Transverse colon (tissue), 4 donors: Measurements from ENCODE around the gene CDC42. TPM values are rescaled to one million over a fixed set of nuclear protein-coding genes. Genes with fewer than 3 reads are reported as not detected.
A peak's percentile ranks its signal among the peaks of the same experiment; 100 is the strongest.

ENCODE experiments used
- DNase-seq: peaks from one replicate; pipeline ENCODE4 v3.0.0-alpha.2; 2019
- H3K27ac ChIP-seq, 4 donors: fragments of 200-600 bp; sonication (generic); 2 replicates each; pipeline ENCODE4 v1.5.1; 2016 to 2018; ENCODE audit warnings: inconsistent platforms in 4 of 4
- H3K27me3 ChIP-seq: fragments of 200-600 bp; sonication (generic); 2 replicates; pipeline ENCODE4 v1.5.1; 2017; ENCODE audit warnings: inconsistent platforms
- H3K36me3 ChIP-seq, 4 donors: fragments of 200-600 bp; sonication (generic); 2 replicates each; pipeline ENCODE4 v1.5.1; 2017 to 2019; ENCODE audit warnings: inconsistent platforms in 4 of 4
- H3K4me1 ChIP-seq, 4 donors: fragments of 200-600 bp; sonication (generic); 2 replicates each; pipeline ENCODE4 v1.5.1; 2017 to 2020; ENCODE audit warnings: inconsistent platforms in 4 of 4
- H3K4me3 ChIP-seq, 4 donors: fragments of 200-600 bp; sonication (generic); 1 replicate in 1 of 4; 2 replicates in 3 of 4; pipeline versions ENCODE4 v1.5.1 to v1.6.1; 2017 to 2019; ENCODE audit warnings: inconsistent platforms in 4 of 4
- H3K9me3 ChIP-seq, 2 donors: fragments of 200-600 bp; sonication (generic); 2 replicates each; pipeline ENCODE4 v1.5.1; 2017 to 2019; ENCODE audit warnings: inconsistent platforms in 2 of 2
- CTCF ChIP-seq, 5 experiments: fragments of 200-600 bp in 3 of 5; fragments of 450-650 bp in 2 of 5; sonication (generic) in 3 of 5; IDR thresholded peaks; 1 replicate in 2 of 5; 2 replicates in 3 of 5; pipeline ENCODE4 v1.5.1; 2016 to 2017; ENCODE audit warnings: antibody characterized with exemption in 5 of 5, inconsistent platforms in 3 of 5, mild to moderate bottlenecking in 2 of 5, moderate library complexity in 1 of 5
- EP300 ChIP-seq: sonication (generic); formaldehyde crosslinking; IDR thresholded peaks from one replicate; pipeline ENCODE4 v1.6.1; 2017; ENCODE audit warnings: antibody characterized with exemption, low read depth
- POLR2A ChIP-seq: fragments of 450-650 bp; IDR thresholded peaks from one replicate; pipeline ENCODE4 v1.6.1; 2016; ENCODE audit warnings: antibody characterized with exemption, mild to moderate bottlenecking, moderate library complexity
- POLR2AphosphoS5 ChIP-seq, 3 donors: sonication (generic); formaldehyde crosslinking; IDR thresholded peaks; one replicate each; pipeline ENCODE4 v1.6.1; 2016; ENCODE audit warnings: antibody characterized with exemption in 3 of 3
- WGBS, 2 donors: methylation state at CpG; one replicate each; pipeline ENCODE4 v1.1.5; 2018; ENCODE audit warnings: low coverage in 1 of 2; 5-methylcytosine and 5-hydroxymethylcytosine counted together
- in situ Hi-C, 4 donors: fragments of 200-750 bp; cut with MboI; loops; one replicate each; pipeline versions ENCODE4 v1.15.0 to v1.15.1; 2017; ENCODE audit warnings: low sequenced_read_pairs in 3 of 4, low pct_ligation_motif_present in 1 of 4, low pct_unique_long_range_greater_than_20kb in 1 of 4
- intact Hi-C: fragments of 100-400 bp; cut with DNase I; formaldehyde crosslinking; loops from one replicate; pipeline ENCODE4 v1.15.1; 2023; ENCODE audit warnings: low total_unique reads
- total RNA-seq, 4 donors: library from RNA; depleted of rRNA; stranded (reverse); fragments of >200 nt; gene quantifications; one replicate each; pipeline ENCODE4 v1.1.0, GENCODE V29; 2016

The CDC42 gene
- total RNA-seq, 4 donors from 2014 or later, result 140 to 245 (median 174) TPM

- no peak for TF ChIP-seq POLR2AphosphoS5 (IDR thresholded peaks at IDR 0.05)
- no peak for TF ChIP-seq EP300
- TF ChIP-seq CTCF (IDR thresholded peaks at IDR 0.05), result no peak
- no peak for TF ChIP-seq POLR2A
- no peak overlapping the region for H3K27ac ChIP-seq
- in situ Hi-C loops (no loop called here), intact Hi-C loops (loop anchor here (10.0 kb wide), 1 partner anchor 58 kb away; the partner anchor contains the start of gene CDC42)
- no peak for DNase-seq
- peaks cover 0 to 4% (median 0%) of the 10 kb centered on the region in 4 donors for H3K36me3 ChIP-seq
- no peak overlapping the region for H3K4me3 ChIP-seq
- H3K4me1 ChIP-seq, result peaks cover 13 to 67% (median 38%) of the 10 kb centered on the region in 4 donors
- no peaks in the 10 kb centered on the region for H3K9me3 ChIP-seq
- no peaks in the 10 kb centered on the region for H3K27me3 ChIP-seq
- 72% methylated on average over 3 of the region's 3 CpGs; no CpG with 5 or more reads in 1 of the 2 donors for WGBS, 2 donors
Observed at GRCh38 chr1:22112554-22112953, 60.0 kb downstream of the CDC42 start.

- Histone ChIP-seq H3K27ac (peak overlapping the region in 2 of 4 donors; percentile 20 to 24), H3K36me3 (peaks cover 0 to 4% (median 0%) of the 10 kb centered on the region in 4 donors), H3K4me1 (peaks cover 3 to 57% (median 25%) of the 10 kb centered on the region in 4 donors), H3K9me3 (no peaks in the 10 kb centered on the region), H3K4me3 (no peak overlapping the region), H3K27me3 (no peaks in the 10 kb centered on the region)
- WGBS, 2 donors, result 73% methylated on average over 18 of the region's 18 CpGs; no CpG with 5 or more reads in 1 of the 2 donors
- intact Hi-C loops (loop anchor here (10.0 kb wide), 1 partner anchor 60 kb away; the partner anchor contains the start of gene CDC42), in situ Hi-C loops (no loop called here)
- no peak for TF ChIP-seq POLR2AphosphoS5 (IDR thresholded peaks at IDR 0.05)
- TF ChIP-seq POLR2A, result no peak
- TF ChIP-seq CTCF (IDR thresholded peaks at IDR 0.05), result no peak
- TF ChIP-seq EP300, result no peak
- DNase-seq, result no peak
Observed at GRCh38 chr1:22114083-22115012, 61.8 kb downstream of the CDC42 start.

- intact Hi-C loops (loop anchor here (10.0 kb wide), 1 partner anchor 60 kb away; the partner anchor contains the start of gene CDC42), in situ Hi-C loops (no loop called here)
- H3K36me3 ChIP-seq, result peaks cover 0 to 4% (median 0%) of the 10 kb centered on the region in 4 donors
- WGBS, 2 donors, result 92% methylated on average over 6 of the region's 6 CpGs; no CpG with 5 or more reads in 1 of the 2 donors
- no peak for DNase-seq
- no peaks in the 10 kb centered on the region for H3K27me3 ChIP-seq
- H3K27ac ChIP-seq, result peak overlapping the region in 1 of 4 donors; percentile 24
- peaks cover 3 to 57% (median 25%) of the 10 kb centered on the region in 4 donors for H3K4me1 ChIP-seq
- no peaks in the 10 kb centered on the region for H3K9me3 ChIP-seq
- TF ChIP-seq POLR2AphosphoS5 (IDR thresholded peaks at IDR 0.05) (no peak), EP300 (no peak), POLR2A (no peak), CTCF (IDR thresholded peaks at IDR 0.05) (no peak)
- H3K4me3 ChIP-seq, result no peak overlapping the region
Observed at GRCh38 chr1:22115286-22115685, 62.8 kb downstream of the CDC42 start.

- intact Hi-C loops, result loop anchor here (10.0 kb wide), 1 partner anchor 62 kb away; the partner anchor contains the start of gene CDC42
- in situ Hi-C loops, result no loop called here
- peaks cover 0 to 4% (median 0%) of the 10 kb centered on the region in 4 donors for H3K36me3 ChIP-seq
- H3K4me3 ChIP-seq, result no peak overlapping the region
- H3K27me3 ChIP-seq, result no peaks in the 10 kb centered on the region
- 60 to 87% methylated on average over 1 to 4 of the region's 4 CpGs for WGBS, 2 donors
- no peaks in the 10 kb centered on the region for H3K9me3 ChIP-seq
- H3K27ac ChIP-seq, result peak overlapping the region in 1 of 4 donors; percentile 7
- TF ChIP-seq POLR2AphosphoS5 (IDR thresholded peaks at IDR 0.05) (no peak), POLR2A (no peak), EP300 (no peak), CTCF (IDR thresholded peaks at IDR 0.05) (no peak)
- no peak for DNase-seq
- peaks cover 0 to 44% (median 15%) of the 10 kb centered on the region in 4 donors for H3K4me1 ChIP-seq
Observed at GRCh38 chr1:22117238-22117637, 64.7 kb downstream of the CDC42 start.
